Chondrocyte (in vitro differentiated cells): Measurements from ENCODE around the gene SMG6. TPM values are rescaled to one million over a fixed set of nuclear protein-coding genes. Genes with fewer than 3 reads are reported as not detected.

Experiments
- DNase-seq: peaks from one replicate; pipeline ENCODE4 v3.0.0; 2021; ENCODE audit warnings: mixed read lengths, low spot score
- H3K27ac Mint-ChIP-seq: one replicate; pipeline ENCODE4 v1.8.0; 2021; ENCODE audit warnings: mild to moderate bottlenecking, moderate library complexity, mixed read lengths; ENCODE audit not compliant: unreplicated experiment
- H3K27me3 Mint-ChIP-seq: 2 replicates; pipeline ENCODE4 v1.8.0; 2021; ENCODE audit warnings: low read depth, mixed read lengths
- H3K36me3 Mint-ChIP-seq: 2 replicates; pipeline ENCODE4 v1.8.0; 2021; ENCODE audit warnings: low read depth, mixed read lengths
- H3K4me1 Mint-ChIP-seq: 2 replicates; pipeline ENCODE4 v1.8.0; 2021; ENCODE audit warnings: low read depth, mild to moderate bottlenecking, mixed read lengths
- H3K4me3 Mint-ChIP-seq: one replicate; pipeline ENCODE4 v1.8.0; 2021; ENCODE audit warnings: mild to moderate bottlenecking, moderate library complexity, mixed read lengths; ENCODE audit not compliant: unreplicated experiment
- H3K9me3 Mint-ChIP-seq: 2 replicates; pipeline ENCODE4 v1.8.0; 2021; ENCODE audit warnings: low read depth, mixed read lengths
- microRNA-seq: library from miRNA; unstranded; fragments of <30 nt; microRNA quantifications from one replicate; pipeline ENCODE4 v1.2.0, GENCODE V29; 2020; ENCODE audit warnings: borderline number of aligned reads
- total RNA-seq: library from RNA; stranded (reverse); gene quantifications from 3 replicates; pipeline ENCODE4 v1.2.1, GENCODE V29; 2021
- TF ChIP-seq, protein P1 (sequence below): fragments of 200-600 bp; sonication (generic); IDR thresholded peaks from 2 replicates; pipeline ENCODE4 v1.5.0; 2021; ENCODE audit warnings: antibody characterized with exemption, mild to moderate bottlenecking, moderate library complexity

SMG6 gene
- total RNA-seq, 1 donor from 2014 or later: 33.6 TPM

GRCh38 chr17:2011411-2012371 lies 291.9 kb downstream of the SMG6 start:
- Mint-ChIP-seq H3K4me1 (peaks cover 37% of the 10 kb centered on the region), H3K27ac (peak overlapping the region; percentile 90), H3K27me3 (peaks cover under 1% of the 10 kb centered on the region), H3K4me3 (peak overlapping the region; percentile 36), H3K36me3 (no peaks in the 10 kb centered on the region), H3K9me3 (no peaks in the 10 kb centered on the region)
- no peak for DNase-seq
- TF ChIP-seq, protein P1, sequence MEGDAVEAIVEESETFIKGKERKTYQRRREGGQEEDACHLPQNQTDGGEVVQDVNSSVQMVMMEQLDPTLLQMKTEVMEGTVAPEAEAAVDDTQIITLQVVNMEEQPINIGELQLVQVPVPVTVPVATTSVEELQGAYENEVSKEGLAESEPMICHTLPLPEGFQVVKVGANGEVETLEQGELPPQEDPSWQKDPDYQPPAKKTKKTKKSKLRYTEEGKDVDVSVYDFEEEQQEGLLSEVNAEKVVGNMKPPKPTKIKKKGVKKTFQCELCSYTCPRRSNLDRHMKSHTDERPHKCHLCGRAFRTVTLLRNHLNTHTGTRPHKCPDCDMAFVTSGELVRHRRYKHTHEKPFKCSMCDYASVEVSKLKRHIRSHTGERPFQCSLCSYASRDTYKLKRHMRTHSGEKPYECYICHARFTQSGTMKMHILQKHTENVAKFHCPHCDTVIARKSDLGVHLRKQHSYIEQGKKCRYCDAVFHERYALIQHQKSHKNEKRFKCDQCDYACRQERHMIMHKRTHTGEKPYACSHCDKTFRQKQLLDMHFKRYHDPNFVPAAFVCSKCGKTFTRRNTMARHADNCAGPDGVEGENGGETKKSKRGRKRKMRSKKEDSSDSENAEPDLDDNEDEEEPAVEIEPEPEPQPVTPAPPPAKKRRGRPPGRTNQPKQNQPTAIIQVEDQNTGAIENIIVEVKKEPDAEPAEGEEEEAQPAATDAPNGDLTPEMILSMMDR: no peak

Small RNAs within 50 kb of the gene (microRNA-seq; reads per million reads assigned to microRNA genes)
- gene MIR132 (304 reads per million, percentile 70 among the genes with 10 or more reads in this experiment), gene MIR212 (5.0 reads per million)

Other genes starting within 250 kb of the SMG6 start
- gene HIC1, start 248.7 kb downstream of the SMG6 start, total RNA-seq: 3.3 to 9.0 TPM (median 8.8 TPM) in 3 replicates
- 14.7 to 16.5 TPM (median 14.7 TPM) in 3 replicates for gene SRR, start 165 bp upstream of the SMG6 start, total RNA-seq
- gene TSR1, start 32.7 kb upstream of the SMG6 start, total RNA-seq: 21.1 to 24.5 TPM (median 21.6 TPM) in 3 replicates
- 43.2 to 52.6 TPM (median 43.2 TPM) in 3 replicates for gene SGSM2, start 33.7 kb upstream of the SMG6 start, total RNA-seq
- 22.7 to 29.8 TPM (median 29.4 TPM) in 3 replicates for gene MNT, start 97.3 kb upstream of the SMG6 start, total RNA-seq
- 18.0 to 23.2 TPM (median 21.2 TPM) in 3 replicates for gene METTL16, start 208.1 kb upstream of the SMG6 start, total RNA-seq